ENCODE data around the gene TEX14. TPM values are rescaled to one million over a fixed set of nuclear protein-coding genes. Genes with fewer than 3 reads are reported as not detected.

TEX14 gene
- total RNA-seq, 1 donor from 2014 or later = 0.05 TPM

DNA sequence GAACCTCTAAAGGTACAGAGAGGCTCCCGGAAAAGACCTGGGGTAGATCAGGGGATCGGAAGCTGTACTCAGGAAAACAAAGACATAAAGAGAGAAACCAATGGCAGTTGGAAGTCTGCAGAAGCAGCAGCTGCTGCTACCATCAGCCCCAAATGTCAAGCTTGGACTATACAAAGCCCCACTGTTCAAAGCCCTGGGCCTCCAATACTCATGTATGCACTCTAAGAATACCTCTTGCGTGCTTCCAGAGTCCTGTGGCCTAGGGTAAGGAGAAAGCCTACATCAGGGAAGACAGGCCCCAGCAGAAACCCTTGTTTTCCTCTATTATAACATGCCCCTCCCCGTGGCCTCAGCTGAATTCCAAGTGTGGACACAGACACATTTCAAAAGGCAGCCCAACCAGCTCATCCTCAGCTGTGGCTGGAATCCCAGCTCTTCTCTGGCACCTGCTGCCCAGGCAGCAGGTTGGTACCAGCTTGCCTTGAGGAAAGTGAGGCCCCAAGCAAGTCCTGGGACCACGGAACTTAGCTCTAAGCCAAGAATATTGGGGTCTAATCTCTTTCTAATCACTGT lies 158.1 kb downstream of the TEX14 start:
- TF ChIP-seq, protein P1, sequence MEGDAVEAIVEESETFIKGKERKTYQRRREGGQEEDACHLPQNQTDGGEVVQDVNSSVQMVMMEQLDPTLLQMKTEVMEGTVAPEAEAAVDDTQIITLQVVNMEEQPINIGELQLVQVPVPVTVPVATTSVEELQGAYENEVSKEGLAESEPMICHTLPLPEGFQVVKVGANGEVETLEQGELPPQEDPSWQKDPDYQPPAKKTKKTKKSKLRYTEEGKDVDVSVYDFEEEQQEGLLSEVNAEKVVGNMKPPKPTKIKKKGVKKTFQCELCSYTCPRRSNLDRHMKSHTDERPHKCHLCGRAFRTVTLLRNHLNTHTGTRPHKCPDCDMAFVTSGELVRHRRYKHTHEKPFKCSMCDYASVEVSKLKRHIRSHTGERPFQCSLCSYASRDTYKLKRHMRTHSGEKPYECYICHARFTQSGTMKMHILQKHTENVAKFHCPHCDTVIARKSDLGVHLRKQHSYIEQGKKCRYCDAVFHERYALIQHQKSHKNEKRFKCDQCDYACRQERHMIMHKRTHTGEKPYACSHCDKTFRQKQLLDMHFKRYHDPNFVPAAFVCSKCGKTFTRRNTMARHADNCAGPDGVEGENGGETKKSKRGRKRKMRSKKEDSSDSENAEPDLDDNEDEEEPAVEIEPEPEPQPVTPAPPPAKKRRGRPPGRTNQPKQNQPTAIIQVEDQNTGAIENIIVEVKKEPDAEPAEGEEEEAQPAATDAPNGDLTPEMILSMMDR (IDR thresholded peaks at IDR 0.05) = no peak
- H3K9me3 Mint-ChIP-seq (ENCODE audit: low read depth) = no peaks in the 10 kb centered on the region
- peaks cover 1% of the 10 kb centered on the region for H3K27me3 Mint-ChIP-seq (ENCODE audit: low read depth)
- no peak overlapping the region for H3K4me3 Mint-ChIP-seq (ENCODE audit: unreplicated experiment)
- DNase-seq (ENCODE audit: low spot score) = no peak
- H3K36me3 Mint-ChIP-seq (ENCODE audit: low read depth) = no peaks in the 10 kb centered on the region
- H3K4me1 Mint-ChIP-seq (ENCODE audit: low read depth) = peaks cover 35% of the 10 kb centered on the region
- no peak overlapping the region for H3K27ac Mint-ChIP-seq (ENCODE audit: unreplicated experiment)

DNA sequence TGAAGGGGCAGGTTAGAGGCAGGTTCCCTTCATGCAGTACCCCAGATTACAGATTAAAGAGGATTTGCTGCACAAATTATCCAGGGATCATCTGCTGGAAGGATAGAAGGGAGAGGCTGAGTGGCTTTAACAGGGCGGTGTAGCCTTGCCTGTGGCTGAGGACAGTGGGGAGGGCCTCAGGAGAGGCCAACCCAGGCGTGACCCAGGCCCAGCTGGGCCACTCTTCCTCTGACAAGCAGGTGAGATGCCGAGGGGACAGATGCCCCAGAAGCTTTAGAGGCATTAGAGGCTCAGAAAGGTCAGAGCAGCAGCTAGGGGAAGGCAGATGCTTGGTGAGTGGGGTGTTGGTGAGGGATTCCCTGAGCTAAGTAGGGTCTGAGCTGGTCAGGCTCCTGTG lies 159.3 kb downstream of the TEX14 start:
- Mint-ChIP-seq H3K9me3 (ENCODE audit: low read depth) (no peaks in the 10 kb centered on the region), H3K27me3 (ENCODE audit: low read depth) (peaks cover 1% of the 10 kb centered on the region), H3K27ac (ENCODE audit: unreplicated experiment) (no peak overlapping the region), H3K4me3 (ENCODE audit: unreplicated experiment) (peak overlapping the region; percentile 55), H3K36me3 (ENCODE audit: low read depth) (no peaks in the 10 kb centered on the region), H3K4me1 (ENCODE audit: low read depth) (peaks cover 46% of the 10 kb centered on the region)
- no peak for DNase-seq (ENCODE audit: low spot score)
- TF ChIP-seq, protein P1 (IDR thresholded peaks at IDR 0.05) = no peak

DNA sequence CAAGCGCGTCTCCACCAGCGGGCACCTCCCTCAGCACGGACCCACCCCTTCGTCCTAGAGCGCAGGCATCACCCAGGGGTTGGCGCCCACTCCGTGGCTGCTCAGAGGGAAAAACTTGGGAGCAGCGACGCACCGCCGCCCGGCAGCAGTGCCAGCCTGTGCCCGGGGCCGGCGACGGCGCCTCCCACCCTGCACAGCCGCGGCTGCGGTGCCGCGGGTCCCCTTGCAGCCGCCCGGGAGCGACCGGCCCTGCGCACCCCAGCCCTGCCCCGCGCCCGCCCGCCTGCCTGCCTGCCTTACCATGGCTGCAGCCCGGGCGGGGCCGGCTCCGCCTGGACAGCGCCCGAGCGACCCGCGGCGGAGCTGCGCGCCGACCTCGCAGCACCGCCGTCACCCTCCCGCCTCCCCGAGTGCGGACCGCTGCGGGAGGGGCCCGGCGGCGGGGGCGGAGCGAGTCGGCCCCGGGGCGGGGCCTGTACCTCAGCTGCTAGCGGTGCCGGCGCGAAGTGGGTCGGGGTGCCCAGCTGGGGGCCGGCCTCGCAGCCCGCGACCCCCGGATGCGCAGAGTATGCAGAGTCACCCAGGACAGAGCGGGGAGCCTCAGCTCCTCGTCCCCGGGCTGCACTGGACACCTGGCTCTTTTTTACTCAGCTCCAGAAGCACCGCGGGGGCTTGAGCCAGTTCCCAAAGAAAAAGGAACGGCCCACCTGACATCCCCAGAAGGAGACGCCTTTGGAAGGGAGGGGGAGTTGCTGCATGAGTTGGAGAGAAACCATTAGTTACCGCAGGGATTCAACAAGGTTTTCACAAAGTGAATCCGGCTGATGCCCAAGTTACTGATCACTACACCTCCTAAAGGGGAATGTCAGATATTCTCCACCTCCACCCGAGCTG lies 159.9 kb downstream of the TEX14 start:
- peaks cover 1% of the 10 kb centered on the region for H3K27me3 Mint-ChIP-seq (ENCODE audit: low read depth)
- H3K9me3 Mint-ChIP-seq (ENCODE audit: low read depth) = no peaks in the 10 kb centered on the region
- no peak for DNase-seq (ENCODE audit: low spot score)
- peak overlapping the region; percentile 61 for H3K4me3 Mint-ChIP-seq (ENCODE audit: unreplicated experiment)
- peaks cover 53% of the 10 kb centered on the region for H3K4me1 Mint-ChIP-seq (ENCODE audit: low read depth)
- no peaks in the 10 kb centered on the region for H3K36me3 Mint-ChIP-seq (ENCODE audit: low read depth)
- TF ChIP-seq, protein P1 (IDR thresholded peaks at IDR 0.05) = no peak
- no peak overlapping the region for H3K27ac Mint-ChIP-seq (ENCODE audit: unreplicated experiment)

DNA sequence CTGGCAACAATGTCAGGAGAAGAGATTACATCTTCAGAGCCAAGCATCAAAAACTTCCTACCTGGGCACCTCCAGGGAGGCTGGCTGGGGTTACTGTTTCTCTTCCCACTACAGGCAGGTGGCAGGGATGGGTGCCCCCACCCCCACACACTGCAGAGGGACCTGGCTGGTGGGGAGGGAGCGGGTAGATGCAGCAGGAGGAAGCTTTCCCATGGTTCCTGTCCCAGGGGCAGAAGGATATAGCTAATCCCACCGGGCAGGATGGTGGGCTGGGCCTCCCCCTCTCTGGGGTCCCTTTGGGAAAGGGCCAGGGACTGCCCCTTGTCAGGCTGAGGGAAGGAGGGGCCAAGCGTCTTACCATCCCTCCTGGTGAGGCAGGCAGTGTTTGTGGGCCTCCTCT lies 160.7 kb downstream of the TEX14 start:
- Mint-ChIP-seq H3K27ac (ENCODE audit: unreplicated experiment) (no peak overlapping the region), H3K36me3 (ENCODE audit: low read depth) (no peaks in the 10 kb centered on the region), H3K9me3 (ENCODE audit: low read depth) (no peaks in the 10 kb centered on the region), H3K4me3 (ENCODE audit: unreplicated experiment) (peak overlapping the region; percentile 61), H3K4me1 (ENCODE audit: low read depth) (peaks cover 61% of the 10 kb centered on the region), H3K27me3 (ENCODE audit: low read depth) (peaks cover 1% of the 10 kb centered on the region)
- no peak for DNase-seq (ENCODE audit: low spot score)
- TF ChIP-seq, protein P1 (IDR thresholded peaks at IDR 0.05) = no peak

DNA sequence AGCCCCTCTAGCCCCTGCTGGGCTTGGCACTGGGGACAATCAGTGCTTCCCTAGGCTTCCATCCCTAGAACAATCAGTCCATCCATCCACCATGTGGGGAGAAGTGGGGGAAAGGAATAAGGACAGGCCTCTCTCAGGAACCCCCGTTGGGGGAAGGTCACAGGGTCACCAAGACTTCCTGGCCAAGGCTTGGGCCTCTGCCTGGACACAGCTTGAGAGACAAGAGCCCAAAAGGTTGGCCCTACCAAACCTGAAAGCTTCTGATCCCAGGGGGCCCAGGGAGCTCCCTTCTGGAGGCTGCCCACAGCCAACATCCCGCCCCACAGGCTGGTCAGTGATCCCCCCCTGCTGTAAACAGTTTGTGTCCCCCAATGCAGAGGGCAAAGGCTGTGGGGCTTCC lies 161.2 kb downstream of the TEX14 start:
- Mint-ChIP-seq H3K9me3 (ENCODE audit: low read depth) (no peaks in the 10 kb centered on the region), H3K4me1 (ENCODE audit: low read depth) (peaks cover 62% of the 10 kb centered on the region), H3K27ac (ENCODE audit: unreplicated experiment) (no peak overlapping the region), H3K27me3 (ENCODE audit: low read depth) (peaks cover 1% of the 10 kb centered on the region), H3K4me3 (ENCODE audit: unreplicated experiment) (peak overlapping the region; percentile 61), H3K36me3 (ENCODE audit: low read depth) (no peaks in the 10 kb centered on the region)
- DNase-seq (ENCODE audit: low spot score) = no peak
- TF ChIP-seq, protein P1 (IDR thresholded peaks at IDR 0.05) = no peak
